ENCODE results near the gene CCT3.

- TF ChIP-seq, protein P1, sequence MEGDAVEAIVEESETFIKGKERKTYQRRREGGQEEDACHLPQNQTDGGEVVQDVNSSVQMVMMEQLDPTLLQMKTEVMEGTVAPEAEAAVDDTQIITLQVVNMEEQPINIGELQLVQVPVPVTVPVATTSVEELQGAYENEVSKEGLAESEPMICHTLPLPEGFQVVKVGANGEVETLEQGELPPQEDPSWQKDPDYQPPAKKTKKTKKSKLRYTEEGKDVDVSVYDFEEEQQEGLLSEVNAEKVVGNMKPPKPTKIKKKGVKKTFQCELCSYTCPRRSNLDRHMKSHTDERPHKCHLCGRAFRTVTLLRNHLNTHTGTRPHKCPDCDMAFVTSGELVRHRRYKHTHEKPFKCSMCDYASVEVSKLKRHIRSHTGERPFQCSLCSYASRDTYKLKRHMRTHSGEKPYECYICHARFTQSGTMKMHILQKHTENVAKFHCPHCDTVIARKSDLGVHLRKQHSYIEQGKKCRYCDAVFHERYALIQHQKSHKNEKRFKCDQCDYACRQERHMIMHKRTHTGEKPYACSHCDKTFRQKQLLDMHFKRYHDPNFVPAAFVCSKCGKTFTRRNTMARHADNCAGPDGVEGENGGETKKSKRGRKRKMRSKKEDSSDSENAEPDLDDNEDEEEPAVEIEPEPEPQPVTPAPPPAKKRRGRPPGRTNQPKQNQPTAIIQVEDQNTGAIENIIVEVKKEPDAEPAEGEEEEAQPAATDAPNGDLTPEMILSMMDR (IDR thresholded peaks at IDR 0.05), result no peak
- TF ChIP-seq POLR2A (IDR thresholded peaks at IDR 0.05) (no peak), POLR2AphosphoS5 (IDR thresholded peaks at IDR 0.05; ENCODE audit: insufficient read depth in 1 of 2, low read depth in 1 of 2) (no peak)
Measured at GRCh38 chr1:156367383-156368156, 29.5 kb upstream of the CCT3 start.

Measured in vagina (tissue), 2 donors.